GM12892 (cell line): Measurements from ENCODE around the gene TPBGL.

Experiments used
- POLR2A ChIP-seq: IDR thresholded peaks from 2 replicates; pipeline ENCODE4 v1.6.1; 2011; ENCODE audit warnings: low read depth, low read length, control low read depth
- POLR2AphosphoS5 ChIP-seq: IDR thresholded peaks from 2 replicates; pipeline ENCODE4 v1.6.1; 2011; ENCODE audit warnings: low read depth, low read length, control low read depth
- TAF1 ChIP-seq: IDR thresholded peaks from 2 replicates; pipeline ENCODE4 v1.6.1; 2011; ENCODE audit warnings: low read depth, mild to moderate bottlenecking, control low read depth, low read length, borderline replicate concordance

GRCh38 chr11:75241906-75242644 is 1.5 kb downstream of the TPBGL start:
- no peak for TF ChIP-seq POLR2AphosphoS5
- no peak for TF ChIP-seq POLR2A
- no peak for TF ChIP-seq TAF1
